Femur (tissue), 1 donor: ENCODE measurements around the gene TFAP2A.

Experiments
- DNase-seq: peaks from one replicate; pipeline ENCODE4 v3.0.0-alpha.2; 2017

TFAP2A gene

DNA sequence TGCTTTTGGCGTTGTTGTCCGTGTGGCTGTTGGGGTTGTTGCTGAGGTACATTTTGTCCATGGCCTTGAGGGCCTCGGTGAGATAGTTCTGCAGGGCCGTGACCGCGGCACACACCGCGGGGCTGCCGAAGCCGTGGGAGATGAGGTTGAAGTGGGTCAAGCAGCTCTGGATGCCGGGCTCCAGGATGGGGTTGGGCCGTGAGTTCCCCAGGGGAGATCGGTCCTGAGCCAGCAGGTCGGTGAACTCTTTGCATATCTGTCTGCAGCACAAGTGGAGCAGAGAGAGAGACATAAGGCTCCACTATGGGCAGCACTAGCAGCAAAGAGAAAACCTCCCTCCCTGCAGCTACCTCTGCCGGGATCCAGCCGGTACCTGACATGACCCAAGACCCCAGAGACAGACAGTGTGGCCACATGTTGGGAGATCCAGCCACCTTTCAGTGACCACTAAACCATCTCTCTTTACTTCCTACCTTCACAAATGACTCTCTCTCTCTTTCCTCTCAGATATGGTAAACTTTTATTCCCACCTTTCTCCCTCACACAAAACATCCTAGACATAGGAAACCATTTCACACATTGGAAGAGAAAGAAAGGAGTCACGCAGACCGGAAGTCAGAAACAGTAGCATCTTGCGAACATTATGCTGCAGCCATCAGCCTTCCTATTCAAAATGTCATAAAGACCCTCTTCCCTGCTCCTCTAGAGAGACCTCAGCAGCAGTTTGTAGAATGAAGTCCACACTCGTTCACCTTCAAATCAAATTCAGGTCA lies 16.2 kb downstream of the TFAP2A start:
- no peak for DNase-seq

DNA sequence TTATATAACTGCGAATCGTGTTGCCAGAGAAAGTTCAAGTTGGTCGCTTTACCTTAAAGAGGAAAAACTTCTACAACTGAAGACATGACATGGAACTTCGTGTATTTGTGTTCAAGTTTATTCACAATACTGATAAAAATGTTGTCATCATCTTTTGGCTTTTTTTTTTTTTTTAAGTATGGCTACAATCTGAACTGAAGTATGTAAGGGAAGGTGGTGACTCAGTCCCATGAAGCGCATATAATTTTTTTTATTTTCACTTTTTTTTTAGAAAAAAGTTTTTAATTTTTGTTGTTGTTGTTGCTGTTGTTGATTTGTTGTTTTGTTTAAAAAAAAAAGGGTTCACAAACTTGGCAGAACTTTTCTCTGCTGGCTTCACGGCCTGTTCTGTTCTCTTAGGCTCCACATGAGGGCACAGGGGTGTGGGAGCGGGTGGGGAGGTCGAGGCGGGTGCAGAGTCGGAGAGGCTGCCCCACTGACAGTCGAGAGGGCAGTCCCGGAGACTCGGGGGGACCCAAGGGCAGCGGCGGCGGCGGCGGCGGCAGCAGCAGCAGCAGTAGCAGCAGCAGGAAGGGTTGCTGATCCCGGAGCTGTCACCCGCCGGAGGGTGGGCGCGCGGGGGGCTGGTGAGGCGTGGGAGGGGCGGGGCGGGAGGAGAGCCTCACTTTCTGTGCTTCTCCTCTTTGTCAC lies 17.0 kb downstream of the TFAP2A start:
- no peak for DNase-seq

DNA sequence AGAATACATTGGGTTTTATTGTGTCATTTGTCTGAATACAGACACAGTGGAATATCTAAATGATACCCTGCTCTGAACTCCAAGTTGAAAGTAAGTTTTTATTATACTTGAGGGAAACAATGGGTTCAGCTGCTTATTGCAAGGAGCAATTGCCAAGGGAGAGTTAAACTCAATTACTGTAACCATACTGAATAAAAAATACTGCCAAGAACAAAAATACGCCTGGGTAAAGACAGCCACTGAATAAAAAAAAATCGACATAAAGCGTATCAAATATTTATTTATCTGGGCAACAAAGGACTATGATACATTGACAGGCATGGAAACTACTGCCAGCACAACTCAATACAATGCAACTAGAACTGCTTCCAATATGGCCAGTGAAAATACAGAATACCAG lies 18.1 kb downstream of the TFAP2A start:
- no peak for DNase-seq

DNA sequence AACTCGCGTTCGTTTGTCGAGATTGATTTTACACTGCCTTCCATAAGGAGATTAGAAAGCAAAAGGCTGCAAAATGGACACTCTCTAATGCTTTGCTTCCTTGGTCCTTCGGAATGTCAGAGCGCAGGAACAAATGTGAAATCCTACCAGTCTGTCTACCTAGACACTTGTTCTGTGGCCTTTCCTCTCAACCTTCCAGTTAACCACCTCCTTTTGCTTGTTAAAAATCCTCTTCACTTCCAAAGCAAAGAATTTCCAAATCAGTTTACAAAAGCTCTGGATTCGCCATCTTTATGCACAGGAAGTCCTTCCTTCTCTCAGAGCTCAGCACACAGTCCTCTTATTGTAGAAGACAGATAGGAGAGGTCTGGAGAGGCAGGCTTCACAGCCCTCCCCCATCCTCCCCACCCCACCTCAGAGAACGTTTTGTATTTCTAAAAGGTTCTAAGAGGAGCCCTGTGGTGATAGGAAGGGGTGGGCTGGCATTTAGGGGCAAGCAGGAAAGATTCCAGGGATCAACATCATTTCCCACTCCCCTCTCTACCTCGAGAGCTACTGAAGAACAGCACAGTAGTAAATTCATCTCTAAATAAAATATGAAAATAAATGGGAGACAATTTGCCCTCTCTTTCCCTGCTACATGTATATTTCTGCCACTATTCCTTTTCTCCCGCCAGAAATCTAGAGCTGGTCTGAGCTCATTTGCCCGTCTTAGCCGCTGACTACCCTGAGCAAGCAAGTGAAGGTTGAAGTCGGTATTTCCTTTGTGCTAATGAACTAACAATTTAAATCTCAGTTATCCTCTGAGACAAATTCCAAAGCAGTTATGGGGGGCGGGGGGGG lies 18.9 kb downstream of the TFAP2A start:
- DNase-seq = no peak

DNA sequence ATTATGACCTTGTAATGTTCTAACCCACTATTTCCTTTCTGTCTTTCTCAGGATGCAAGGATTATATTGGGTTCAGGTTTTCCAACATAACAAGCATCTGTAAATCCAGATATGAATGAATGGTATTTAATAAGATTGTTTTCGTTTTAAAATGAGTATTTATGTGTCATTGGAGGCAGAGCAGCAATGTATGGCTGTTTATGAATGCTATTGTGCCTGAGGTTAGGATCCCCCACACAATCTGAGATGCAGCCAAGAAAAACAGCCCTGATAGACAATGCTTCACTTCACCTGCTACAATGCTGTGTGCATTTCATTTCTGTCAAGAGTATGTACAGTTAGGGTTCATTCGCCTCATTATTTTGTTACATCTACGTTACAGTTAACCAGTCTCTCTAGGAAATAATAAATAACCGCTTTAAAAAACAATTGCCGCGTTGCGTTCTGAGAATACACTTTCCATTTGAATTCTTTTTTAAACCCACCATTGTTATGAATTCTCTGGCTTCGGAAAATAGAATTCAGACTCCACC lies 19.6 kb downstream of the TFAP2A start:
- no peak for DNase-seq

DNA sequence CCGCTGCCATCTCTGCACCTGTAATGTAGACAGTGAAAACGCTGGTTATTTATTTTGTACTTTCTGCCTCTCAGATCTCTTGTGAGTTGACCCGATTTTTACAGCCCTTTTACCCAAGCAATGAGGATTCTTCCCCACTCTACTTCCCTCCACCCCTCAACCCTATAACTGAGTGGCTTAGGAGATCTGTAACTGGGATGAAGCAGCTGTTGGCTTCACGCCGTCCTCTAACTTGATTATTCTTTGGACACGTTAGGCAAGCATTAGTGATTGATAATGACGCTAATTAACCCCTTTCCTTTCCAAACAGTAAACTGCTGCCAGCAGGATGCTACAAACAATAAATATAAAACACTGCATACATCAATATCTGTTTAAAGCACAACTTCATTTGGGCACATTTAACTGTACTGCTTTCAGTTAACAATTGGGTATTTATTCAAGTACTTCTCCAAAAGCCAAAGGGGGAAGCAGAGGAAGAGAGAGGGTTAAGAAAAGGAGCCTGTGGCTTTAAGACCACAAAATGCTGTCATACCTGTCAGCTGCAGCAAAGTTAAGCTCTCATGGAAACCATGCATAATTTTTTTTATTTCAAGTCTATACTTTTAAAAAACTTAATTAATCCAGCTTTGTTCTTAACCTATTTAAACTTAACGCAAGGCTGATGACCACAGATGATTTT lies 21.2 kb downstream of the TFAP2A start:
- DNase-seq = no peak

DNA sequence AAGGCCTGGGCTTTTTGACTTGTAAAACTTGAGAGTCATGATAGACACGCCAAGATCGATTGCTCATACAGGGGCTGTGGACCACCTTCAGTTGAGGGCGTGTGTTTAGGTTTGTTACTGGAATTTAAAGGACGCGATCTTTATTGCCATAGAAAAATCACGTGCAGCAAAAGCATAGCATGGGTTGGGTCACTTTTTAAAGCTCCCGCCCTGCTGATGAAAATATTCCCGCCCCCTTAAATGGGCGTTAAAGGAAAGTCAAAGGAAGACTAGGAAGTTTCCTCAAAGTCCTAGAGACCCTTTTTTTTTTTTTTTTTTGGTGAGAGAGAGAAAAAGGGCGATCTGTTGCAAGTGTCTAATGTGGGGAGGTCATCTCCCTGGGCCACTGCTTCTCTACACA lies 23.1 kb downstream of the TFAP2A start:
- no peak for DNase-seq

DNA sequence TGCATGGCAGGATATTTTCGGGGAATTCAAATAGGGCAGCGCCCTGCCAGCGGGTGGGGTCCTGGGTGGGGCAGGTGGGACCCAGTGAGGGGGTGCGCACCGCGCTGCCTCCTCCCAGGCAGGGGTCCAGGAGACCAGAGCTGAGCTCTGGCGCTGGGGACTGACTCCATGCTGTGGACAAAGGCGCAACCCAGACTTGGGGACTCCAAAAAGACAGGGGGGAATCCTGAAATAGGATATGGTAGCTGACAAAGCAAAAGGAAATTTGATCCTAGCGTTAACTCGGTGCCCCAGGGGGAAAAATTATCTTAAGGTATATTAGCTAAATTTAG lies 23.6 kb downstream of the TFAP2A start:
- no peak for DNase-seq

DNA sequence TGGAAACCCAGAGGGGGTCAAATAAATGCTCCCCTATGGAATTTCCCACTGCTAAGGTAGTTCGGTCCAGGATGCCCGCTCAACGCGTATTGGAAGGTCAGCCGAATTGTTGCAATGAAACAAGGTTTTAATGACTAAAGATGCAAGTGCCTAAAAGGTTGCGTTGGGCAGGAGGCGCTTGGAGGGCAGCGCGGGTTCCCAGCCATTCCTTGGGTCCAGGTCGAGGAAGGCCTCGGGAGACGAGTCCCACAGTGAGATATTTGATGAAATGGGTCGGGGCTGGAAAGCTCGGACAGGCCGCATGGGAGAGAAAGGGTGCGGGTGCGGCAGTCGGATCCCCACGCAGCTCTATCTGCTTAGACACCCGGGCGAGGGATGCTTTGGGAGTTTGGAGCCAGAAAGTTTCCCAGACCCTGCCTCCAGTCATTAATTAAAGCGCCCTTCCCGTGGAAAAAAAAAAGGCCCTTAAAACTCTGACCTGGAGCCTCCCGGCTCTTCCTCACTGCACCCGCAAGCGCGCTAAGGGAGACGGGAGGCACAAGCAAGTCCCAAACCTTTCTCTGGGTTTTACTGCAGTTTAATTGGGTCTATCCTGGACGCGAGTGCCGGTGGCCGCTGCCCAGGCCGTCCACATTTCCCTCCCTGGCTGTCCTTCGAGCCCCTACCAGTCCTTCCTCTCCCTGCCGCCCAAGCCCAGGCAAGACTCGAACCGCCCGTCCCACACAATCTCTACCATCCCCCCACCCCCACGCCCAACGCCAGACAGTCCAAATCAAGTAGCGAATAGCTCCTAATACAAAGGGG lies 24.2 kb downstream of the TFAP2A start:
- DNase-seq = no peak

DNA sequence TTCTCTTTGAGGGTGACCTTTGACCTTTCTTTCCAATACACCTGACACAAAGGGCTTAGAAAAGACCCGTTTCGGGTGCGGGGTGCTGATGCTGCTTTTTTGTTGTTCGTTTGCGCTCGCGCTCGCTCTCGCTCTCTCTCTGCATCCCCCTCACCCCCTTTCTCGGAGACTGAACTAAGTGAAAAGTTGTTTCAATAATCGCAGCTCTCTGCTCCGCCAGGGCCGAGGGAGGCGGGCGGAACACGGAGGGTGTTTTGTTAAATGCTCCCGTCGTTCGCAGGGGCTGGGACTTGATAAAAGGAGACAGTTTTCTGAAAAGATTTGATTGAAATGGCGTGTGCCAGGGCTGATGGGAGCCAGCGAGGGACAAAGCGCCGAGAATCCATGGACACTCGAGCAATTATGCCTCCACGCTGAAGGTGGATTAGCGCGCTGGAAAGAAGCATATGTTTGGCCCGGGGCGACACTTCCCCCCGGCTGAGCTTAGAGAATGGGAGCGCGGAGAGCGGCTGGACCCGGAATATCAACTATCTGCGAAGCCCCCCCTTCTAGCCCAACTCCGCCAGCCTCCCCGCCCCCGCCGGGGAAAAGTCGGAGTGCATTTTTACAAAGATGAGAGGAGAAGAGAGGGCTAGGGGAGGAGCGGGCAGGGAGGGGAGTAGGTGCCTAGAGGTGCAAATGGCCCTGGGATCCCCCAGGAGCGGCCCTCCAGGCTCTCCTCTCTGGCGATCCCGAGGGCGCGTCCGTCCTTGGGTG lies 25.0 kb downstream of the TFAP2A start:
- no peak for DNase-seq

DNA sequence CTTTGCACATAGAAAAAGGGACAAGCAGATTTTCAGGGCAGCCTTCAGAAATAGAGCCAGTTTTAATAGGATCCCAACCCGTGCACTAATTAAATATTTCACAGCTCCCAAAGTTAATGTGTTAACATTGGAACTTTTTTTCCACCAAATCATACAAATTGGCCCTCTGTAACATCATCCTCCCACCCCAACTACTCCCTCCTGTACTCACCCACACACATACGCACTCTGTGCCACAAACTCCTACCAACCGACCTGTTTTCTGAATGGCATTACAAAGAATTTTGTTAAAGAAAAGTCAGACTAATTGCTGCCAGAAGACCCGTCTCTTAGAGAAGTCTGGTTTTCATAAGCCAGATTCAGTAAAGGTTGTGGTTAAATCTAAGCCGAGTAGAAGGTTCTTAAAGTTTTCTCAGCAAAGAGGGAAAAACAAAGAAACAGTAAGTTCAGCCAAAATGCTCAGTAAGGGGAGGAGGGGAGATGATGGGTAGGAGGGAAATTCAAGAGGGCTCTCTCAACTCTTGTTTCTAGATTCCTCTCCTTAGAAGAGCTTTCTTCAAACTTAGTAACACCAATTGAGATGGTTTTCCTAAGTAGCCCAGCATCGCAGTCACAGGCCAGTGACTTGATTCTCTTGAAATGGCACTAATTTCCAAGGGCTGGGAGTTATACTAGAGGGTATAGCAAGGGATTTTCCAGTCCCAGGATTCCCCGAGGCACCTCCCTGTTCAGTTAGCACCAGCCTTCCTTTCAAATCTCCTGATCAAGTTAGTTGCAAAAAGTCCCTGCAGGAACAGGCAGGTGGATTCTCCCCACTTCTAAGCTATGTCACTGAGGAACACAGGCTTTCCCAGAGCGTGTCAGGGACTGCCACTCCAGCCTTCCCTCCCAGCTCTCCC lies 27.9 kb downstream of the TFAP2A start:
- DNase-seq = no peak

DNA sequence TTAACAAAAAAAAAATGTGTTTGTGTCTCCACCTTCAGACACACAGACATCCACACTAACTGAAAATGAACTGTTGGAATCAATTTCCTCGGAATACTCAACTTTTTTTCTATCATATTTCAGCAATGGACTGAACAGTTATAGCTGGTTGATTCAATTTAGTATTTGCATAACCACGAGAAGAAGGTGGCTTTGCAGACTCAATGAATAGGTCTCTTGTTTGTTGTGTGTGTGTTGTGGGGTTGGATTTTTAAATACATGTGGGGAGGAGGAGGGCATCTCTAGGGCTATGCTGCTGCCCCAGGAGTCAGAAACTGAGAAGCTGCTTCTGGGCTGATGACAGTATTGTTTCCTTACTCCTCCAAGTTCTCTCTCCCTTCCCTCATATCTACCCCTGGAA lies 28.7 kb downstream of the TFAP2A start:
- no peak for DNase-seq

DNA sequence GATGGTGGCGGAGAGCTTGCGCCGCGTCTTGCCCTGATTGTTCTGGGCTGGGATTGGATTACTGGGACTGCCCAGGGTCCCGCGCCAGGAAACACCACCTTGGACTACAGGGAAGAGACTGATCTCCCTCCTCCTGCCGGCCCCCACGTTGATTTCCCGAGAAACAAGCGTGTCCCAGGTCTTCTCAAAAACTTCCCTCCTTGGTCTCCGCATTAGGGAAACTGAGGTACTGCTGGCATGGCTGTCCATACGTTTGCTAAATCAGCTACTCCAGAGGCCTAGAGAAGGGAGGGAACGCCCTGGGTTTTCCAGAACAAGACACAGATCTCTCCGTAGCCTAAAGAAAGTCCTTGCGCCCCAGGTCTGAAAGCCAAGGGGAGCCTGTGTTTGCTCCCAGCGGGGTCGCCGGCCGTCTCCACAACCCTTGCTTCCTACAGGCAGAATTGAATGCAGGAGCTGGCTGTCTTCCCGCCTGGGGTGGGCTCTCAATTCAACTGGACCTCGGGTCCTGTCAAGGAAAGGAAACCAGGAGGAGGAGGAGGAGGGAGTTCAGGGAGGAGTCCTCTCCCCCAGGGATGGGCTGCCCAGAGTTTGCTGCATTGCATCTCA lies 29.2 kb downstream of the TFAP2A start:
- no peak for DNase-seq

DNA sequence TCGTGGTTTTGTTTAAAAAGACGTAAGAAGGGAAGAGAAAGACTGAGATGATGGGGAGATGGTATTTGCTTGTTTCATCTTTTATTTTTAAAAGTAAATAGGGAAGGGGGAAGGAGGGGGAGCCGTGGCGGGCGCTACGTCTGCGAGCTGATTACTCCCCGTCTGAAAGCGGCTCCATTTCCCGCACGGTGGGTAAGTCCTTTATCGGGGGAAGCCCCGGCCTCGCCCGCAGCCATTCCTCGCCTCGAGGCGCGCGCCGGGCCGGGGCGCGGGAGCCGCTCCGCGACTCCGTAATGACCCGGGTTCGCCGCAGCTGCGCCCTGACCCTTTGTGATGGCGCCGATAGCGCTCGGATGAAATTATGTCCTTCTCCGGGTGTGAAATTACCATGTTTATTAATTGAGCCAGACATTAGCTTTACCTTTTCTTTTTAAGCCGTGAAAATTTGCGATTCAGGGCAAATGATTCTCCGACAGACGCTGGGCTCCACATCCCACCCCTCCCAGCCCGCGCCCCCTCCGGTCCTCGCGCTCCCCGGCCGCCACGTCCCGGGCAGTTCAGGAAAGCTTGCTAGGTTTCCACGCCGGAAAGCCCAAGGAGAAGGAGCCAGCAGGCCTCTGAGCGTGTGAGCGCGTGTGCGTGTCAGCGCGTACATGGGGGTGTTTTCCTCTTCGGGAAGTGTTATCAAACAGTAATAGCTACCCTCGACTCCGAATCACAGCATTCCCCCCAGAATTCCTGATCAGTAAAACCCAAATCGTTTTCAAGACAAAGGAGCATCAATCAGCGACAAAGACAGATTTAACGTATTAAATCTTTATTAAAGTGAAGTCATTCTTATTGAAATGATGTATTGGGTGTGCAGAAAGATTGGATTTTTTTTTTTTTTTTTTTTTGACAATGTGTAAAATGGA lies 30.0 kb downstream of the TFAP2A start:
- DNase-seq = no peak

DNA sequence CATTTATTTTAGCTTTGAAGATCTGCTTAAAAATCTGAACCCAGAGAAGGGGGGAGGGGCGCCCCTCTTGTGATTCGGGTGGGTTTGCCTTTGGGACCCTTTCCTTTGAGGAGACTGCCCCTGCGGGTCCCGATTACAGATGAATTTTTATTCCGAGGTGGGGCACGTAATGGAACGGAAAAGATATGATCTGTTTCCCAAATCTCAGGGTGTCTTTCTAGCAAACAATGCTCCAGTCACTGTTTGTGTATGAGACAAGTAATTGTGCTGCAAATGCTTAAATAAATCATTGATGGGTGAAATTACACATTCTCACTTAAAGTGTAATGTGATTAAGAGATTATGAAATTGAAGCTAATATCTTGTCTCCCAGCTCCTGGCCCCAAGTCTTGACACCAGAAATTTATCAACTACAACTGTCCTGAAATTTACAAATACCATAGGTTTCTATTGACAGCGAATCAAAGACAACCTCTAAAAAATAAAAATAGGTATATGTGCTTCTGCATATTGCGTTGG lies 30.7 kb downstream of the TFAP2A start:
- no peak for DNase-seq

DNA sequence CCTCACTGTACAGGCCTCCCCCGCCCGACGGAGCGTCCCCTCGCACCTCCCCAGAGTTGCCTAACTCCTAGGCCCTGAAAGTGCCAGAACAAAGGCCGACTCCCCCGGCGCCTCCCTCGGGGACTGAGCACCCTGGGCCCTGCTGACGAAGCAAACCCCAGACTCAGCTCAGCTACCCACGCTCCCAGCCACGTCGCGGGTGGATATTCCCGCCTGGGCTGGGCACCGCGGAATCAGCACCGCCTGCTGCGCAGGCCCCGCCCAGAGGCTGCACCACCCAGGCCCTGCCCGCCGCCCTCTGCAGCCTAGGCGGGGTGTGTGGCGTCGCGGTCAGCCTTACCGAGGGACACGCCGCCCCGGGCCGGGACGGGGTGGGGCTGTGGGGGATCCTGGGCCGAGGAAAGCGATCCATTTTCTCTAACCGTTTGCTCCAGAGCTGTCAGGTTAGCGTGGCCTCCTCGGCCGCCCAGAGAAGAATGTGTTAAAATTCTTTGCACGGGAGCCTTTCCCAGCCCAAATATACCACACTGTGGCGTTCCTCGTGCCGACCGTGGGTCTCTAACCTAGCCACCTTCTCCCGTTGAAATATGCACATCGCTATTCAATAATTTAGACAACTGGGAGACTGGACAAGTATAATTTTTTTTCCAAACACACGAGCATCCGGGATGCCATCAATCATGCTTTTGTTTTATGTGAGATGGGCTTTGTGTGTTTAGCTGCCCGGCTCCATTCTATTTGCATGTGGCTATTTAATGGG lies 31.4 kb downstream of the TFAP2A start:
- DNase-seq = no peak

DNA sequence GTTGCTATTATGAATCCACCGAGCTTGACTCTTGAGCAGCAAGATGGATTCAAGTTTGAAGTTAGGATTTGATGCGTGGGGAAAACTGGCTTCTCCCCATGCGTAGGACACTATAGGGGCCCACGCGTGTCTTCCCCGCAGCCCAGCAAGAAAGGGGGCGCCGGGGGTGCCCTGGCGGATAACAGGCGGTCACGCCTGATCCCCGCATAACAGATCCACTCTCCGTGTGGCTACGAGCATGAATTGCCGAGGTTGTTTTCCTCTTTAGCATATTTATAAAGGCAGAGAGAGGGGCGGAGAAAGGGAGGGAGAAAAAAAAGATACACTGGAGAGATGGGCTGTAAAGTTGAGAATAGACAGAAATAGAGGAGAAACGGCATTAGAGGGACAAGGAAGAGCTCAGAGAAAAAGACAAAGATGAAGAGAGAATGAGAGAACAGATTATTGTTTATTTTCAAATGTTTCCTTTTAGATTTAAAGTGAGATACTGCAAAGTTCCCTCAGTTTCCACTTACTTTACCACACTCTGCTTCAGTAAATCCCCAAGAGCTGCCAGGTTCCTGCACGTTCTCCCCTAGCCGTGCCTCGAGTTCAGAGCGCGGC lies 32.0 kb downstream of the TFAP2A start:
- no peak for DNase-seq
